B cell (primary cell): Measurements from ENCODE around the gene OPN4.

Experiments
- EZH2 ChIP-seq: IDR thresholded peaks from 2 replicates; pipeline ENCODE4 v1.6.1; 2012; ENCODE audit warnings: borderline replicate concordance, low read depth, mild to moderate bottlenecking, moderate library complexity, low read length; ENCODE audit not compliant: insufficient read depth, poor library complexity, severe bottlenecking
- TF ChIP-seq, protein P1 (sequence below): fragments of 200-600 bp; IDR thresholded peaks from one replicate; pipeline ENCODE4 v1.8.0; 2022; ENCODE audit warnings: antibody characterized with exemption, mild to moderate bottlenecking

DNA sequence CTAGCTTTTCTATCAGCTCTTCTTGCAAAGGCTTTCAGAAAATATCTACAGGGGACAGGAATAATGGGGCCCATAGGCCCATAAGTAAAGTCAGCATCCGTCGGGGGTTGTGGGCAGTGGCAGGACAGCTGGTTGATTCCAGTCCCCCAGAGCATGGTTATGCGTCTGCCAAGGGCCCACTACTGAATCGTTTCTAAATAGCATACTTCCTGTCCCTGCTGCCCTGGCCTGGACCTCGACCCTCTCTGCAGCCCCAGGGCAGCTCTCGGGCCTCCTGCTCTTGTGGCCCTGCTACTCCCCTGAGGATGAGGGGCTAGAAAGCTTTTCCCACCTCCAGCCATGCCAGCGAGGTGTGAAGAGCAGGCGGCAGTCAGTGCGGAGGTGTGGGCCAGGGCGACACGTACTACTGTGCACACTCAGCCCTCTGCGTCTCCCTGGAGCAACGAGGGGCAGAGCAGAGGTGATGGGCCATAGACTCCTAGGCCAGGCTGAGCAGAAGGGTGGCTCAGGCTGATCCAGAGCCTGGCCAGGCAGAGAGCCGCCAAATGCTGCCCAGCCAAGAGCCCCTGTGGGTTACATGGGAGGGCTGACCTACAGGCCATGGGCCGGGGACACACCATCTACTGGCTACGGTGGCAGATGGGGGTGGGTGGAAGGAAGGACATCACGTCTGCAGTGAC is 4.7 kb upstream of the OPN4 start:
- TF ChIP-seq, protein P1, sequence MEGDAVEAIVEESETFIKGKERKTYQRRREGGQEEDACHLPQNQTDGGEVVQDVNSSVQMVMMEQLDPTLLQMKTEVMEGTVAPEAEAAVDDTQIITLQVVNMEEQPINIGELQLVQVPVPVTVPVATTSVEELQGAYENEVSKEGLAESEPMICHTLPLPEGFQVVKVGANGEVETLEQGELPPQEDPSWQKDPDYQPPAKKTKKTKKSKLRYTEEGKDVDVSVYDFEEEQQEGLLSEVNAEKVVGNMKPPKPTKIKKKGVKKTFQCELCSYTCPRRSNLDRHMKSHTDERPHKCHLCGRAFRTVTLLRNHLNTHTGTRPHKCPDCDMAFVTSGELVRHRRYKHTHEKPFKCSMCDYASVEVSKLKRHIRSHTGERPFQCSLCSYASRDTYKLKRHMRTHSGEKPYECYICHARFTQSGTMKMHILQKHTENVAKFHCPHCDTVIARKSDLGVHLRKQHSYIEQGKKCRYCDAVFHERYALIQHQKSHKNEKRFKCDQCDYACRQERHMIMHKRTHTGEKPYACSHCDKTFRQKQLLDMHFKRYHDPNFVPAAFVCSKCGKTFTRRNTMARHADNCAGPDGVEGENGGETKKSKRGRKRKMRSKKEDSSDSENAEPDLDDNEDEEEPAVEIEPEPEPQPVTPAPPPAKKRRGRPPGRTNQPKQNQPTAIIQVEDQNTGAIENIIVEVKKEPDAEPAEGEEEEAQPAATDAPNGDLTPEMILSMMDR: no peak
- no peak for TF ChIP-seq EZH2
